GM03348 (cell line): ENCODE data around the gene PRDM16.

Source experiments
- DNase-seq: peaks from one replicate; pipeline ENCODE4 v3.0.0; 2012; ENCODE audit warnings: low spot score

Gene PRDM16

DNA sequence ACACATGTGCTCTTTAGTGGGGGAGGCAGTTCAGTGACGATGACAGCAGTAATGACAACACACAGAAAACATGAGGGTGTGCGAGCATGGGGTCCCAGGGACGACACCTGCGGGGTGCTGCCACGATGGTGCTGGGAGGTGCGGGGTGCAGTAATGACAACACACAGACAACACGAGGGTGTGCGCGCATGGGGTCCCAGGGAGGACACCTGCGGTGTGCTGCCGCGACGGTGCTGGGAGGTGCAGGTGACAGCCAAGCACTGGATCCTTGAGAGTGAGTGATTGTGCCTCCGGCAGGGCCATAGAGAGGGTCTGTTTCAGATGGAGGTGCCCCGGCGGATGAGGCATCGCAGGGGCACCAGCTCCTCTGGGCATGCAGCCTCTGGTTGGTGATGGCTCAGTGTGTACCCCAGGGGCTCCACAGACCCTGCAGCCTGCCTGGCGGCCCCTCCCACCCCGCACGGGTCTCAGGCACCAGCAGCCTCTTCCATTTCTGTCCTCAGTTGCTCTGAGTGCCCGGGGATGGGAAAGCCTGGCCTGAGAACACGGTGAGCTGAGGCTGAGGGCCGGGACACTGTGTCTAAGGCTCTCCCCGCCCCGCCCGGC is 193.8 kb downstream of the PRDM16 start:
- no peak for DNase-seq

DNA sequence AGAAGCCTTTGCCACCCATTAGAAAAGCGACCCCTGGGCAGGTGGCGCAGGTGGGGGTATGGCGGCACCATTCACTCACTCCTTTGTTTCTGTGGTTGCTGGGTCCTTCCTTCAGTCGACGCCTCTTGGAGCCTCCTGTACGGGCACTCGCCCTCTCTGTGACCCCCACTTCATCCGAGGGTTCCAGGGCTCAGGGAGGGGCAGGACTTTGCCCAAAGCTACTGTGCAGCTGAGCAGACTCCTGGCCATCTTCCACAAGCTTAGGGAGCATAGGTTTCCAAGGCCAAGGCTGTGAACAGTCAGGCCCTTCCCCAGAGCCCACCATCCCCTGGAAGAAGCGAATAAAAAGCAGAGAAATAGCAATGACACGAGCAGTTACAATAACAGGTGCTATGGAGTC is 194.8 kb downstream of the PRDM16 start:
- no peak for DNase-seq

DNA sequence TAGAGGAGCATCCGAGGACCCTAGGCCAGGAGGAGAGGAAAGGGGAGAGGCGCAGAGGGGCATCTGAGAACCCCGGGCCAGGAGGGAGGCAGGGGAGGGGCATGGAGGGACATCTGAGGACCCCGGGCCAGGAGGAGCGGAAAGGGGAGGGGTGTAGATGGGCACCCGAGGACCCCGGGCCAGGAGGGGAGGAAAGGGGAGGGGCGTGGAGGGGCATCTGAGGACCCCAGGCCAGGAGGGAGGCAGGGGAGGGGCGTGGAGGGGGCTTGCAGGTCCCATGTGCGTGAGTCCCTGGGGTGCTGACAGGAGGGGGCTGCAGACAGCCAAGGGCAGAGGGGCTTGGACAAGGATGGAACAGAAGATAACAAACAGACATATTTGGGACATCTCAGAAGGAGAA is 195.5 kb downstream of the PRDM16 start:
- no peak for DNase-seq

DNA sequence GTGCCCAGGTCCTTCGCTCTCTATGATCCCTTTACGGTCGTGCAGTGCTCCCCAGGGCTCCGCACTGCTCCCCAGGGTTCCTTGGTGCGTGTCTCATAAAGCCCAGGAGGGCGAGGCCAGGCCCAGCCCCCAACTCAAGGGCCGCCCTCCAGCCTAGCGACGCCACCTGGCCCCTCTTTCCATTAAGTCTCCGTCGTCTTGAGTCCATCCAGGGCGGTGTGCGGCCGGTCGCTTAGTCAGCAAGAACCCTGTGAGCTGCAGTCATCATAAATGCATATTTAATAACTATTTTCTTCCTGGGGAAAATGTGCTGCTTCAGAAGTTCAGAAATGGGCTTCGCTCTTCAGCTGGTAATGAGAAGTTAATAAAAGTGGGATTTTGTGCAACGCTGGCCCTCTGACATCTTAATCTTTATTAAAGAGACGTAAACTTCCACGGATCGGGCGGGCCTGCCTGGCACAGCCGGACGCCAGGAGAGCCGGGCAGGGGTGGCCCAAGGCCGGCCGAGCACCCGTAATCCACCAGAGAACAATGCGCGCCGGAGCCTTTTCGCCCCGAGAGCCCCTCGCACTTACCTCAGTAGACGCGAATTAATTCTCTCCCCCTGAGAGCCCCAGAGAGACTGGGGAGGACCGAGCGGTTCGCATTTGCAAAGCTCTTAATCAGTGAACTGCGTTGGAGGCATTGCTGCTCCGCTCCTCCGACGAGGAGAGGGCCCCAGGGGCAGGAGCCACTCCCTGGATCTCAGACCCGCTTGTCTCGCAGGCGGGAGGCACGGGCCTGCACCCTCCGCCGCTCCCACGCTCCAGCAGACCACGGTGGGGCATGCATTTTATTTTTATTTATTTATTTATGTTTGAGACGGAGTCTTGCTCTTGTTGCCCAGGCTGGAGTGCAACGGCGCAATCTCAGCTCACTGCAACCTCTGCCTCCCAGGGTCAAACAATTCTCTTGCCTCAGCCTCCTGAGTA is 197.1 kb downstream of the PRDM16 start:
- no peak for DNase-seq

DNA sequence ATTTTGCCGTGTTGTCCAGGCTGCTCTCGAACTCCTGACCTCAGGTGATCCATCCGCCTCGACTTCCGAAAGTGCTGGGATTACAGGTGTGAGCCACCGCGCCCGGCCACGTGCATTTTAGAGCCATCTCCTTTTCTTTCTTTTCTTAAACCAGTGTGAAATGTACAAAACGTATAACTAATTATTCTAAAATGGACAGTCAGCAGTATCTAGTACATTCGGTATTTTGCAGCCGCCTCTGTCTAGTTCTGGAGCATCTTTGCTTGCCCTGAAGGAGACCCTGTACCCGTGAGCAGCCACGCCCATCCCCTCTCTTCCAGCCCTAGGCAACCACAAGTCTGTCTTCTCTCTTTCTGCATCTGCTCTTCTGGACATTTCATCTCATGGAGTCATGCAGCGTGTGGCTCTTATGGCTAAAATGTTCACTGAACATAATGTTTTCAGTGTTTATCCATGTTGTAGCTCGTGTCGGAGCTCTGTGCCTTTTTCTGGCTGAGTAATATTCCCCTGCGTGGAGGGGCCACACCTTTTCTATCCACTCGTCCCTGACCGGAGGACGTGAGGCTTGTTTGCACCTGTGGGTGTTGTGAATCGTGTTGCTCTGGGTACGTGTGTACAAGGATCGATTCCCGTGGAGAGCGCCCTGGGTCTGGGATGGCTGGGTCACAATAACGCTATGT is 198.0 kb downstream of the PRDM16 start:
- no peak for DNase-seq

DNA sequence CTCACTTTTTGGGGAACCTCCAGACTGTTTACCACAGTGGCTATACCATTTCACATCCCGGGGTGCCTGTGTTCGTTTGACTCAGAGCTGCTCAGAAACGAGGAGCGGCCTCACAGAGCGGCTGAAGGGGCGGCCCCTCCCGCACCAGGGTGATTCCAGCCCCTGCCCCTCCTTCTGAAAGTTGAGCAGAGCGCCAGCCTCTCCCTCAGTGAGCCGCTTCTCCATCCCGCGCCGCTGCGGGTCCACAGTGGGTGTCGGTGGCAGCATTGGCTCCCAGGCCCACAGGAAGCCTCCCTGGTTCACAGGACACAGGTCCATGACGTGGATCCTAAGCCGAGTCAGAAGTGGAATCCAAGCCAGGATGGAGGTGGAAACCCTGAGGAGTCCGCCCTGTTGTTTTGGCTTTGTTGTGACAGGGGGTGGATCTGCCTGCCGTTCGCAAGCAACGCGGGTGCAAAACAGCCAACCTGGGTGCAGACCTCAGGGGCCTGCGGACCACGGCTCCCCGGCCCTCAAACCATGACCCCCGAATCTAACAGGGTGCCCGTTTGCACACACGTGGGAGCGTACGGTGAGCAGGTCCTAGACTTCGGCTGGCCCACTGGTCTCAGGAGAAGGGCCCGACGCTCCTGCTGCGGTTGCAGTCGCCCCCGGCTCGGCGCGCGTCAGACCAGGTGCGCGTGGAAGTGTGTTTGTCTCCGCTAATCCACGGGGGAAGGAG is 198.7 kb downstream of the PRDM16 start:
- DNase-seq, result no peak

DNA sequence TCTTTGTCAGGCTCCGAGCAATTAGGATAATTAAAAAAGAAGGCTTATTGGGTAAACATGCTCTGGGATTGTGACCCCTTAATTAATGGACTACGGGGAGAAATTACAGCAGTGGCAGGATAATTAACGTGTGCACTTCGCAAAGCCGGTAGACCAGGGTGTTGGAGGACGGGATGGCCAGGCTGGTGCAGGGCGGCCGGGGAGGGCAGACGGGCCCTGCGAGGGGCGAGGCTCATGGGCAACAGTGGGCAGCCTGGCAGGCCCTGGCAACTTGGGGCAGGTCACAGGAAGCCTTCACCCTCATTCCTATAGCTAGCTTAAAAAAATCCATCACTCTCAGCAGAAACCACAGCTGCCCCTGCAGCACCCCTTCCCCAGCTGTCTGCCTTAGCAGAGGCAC is 199.3 kb downstream of the PRDM16 start:
- DNase-seq, result no peak

DNA sequence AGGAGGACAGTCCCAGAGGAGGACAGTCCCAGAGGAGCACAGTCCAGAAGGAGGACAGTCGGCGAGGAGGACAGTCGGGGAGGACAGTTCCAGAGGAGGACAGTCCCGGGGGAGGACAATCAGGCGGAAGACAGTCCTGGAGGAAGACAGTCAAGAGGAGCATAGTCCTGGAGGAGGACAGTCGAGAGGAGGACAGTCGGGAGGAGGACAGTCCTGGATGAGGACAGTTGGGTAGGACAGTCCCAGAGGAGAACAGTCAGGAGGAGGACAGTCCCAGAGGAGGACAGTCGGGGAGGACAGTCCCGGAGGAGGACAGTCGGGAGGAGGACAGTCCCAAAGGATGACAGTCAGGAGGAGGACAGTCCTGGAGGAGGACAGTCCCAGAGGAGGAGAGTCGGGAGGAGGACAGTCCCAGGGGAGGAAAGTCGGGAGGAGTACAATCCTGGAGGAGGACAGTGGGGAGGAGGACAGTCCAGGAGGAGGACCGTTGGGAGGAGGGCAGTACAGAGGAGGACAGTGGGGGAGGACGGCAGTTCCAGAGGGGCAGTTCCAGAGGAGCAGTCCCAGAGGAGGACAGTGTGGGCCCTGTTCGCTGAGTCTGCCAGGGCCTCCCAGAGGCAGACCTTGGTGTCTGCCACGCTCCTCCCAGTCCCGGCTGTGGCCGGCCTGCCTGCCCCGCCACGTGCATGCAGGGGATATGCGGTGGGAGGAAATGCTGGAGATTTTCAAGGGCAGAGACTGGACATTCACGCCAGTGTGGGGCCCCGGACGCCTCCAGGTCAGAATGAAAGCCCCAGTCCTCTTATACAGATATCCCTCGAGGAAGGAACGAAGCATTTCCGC is 201.6 kb downstream of the PRDM16 start:
- DNase-seq, result no peak

DNA sequence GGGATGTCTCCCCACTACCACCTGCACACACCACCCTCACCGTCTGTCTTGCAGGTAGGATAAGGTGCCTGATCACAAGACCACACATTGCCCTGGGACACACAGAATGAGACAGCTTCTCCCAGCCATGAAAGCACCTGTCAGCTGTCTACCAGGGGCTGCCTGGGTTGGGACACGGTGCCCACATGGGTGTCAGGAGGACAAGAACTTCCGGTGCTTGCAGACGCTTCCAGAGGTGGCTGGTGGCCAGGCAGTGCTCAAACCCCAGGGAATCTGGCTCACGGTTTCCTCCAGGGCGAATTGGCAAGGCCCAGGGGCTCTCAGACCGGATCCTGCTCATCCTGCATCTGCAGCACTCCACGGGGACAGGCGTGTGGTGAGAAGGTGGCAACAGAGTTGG is 202.9 kb downstream of the PRDM16 start:
- DNase-seq, result no peak

DNA sequence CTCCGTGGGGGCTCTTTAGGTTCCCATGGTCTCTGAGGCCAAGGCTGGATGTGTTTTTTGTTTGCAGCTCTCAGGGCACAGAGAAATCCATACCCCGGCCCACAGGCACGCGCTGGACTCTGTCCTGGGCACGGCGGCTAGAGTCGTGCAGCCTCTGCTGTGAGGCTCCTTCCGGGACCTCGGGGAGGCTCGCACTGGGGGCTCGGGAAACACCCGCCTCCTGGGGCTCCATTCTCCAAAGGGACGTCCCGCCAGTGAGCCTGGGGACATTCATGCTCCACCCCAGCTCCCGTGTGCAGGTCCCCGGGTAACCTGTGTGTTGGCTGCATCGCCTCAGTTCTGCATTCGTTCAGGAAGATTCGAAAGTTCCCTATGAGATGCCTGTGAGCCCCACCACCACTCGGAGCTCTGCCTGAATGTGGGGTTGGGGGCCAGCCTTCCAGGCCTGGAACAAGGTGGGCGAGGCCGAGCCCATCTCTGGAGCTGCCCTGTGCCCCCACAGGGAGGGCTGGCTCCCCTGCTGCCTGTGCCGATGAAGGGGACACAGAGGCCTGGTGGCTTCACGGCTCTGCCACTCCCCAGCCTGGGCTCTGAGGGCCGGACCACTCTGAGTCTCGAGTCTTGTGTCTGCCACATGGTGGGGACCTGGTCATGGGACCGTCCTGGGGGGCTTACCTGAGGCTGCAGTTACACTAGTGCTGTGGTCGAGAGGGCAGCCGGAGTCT is 203.5 kb downstream of the PRDM16 start:
- no peak for DNase-seq

DNA sequence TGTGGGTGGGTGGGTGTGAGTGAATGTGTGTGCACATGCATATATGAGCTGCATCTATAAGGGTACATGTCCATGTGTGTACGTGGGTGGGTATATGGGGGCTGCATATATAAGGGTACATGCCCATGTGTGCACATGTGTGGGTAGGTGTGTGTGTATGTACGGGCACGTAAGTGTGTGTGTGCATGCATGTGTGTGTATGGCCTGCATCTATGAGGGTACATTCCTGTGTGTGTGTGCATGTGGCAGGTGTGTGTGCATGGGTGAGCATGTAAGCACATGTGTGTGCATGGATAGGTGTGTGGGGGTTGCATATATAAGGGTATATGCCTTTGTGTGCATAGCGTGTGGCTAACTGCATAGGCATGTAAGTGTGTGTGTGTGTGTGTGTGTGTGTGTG is 204.4 kb downstream of the PRDM16 start:
- no peak for DNase-seq

DNA sequence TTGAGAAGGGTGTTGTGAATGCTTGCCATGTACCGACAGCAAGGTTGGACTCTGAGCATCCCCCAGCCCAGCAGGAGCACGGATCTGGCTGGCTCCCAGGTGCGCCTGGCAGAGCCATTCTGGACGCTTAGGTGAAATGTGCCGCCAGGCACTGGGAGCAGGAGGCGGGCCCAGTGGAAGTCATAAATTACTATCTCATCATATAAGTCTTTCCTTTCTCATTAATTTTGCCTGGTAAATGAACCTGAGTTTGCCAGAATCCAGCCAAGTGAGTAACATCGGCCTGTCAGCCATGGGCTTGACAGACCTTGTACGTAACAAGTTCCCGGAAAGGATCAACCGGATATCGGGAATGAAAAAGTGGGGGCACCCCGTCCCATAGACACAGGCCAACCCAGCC is 206.0 kb downstream of the PRDM16 start:
- no peak for DNase-seq

DNA sequence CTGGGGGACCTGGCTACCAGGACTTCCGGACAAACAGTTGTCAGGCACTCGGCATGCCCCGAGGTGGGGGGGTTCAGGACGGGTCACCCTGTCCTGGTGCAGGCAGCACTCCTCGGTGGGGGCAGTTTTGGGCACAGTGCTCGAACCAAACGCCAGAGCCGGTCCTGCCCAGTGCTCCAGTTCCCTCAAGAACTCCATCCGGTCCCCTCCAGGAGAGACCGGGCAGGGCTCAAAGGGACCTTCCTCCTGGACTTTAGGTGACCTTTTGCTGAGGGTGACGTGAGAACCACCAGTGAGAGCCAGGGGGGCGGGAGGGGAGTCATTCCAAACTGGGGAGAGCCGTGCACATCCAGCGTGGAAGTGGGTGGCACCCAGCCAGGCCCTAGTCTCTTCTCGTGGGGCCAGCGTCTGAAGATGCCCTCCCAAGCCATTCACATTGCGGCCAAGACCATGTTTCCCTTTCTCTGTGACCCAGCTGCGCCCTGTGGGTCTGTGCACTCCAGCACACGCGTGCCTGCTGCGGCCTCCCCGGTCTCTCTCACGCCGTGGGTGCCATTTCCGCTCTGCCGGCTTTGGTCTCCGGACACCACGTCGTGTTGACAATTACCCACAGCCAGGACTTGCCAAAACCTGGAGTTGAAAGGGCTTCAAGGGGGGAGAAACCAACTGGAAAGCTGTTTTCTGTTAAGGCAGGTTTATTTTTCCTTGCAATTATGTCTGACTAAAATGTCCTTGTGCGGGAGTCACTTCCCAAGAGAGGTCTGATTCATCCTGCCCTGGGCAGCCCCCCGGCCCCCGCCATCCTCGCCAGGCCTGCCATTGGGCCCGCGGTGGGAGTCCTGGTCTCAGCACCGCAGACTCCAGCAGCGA is 206.7 kb downstream of the PRDM16 start:
- peak; percentile 41 for DNase-seq

DNA sequence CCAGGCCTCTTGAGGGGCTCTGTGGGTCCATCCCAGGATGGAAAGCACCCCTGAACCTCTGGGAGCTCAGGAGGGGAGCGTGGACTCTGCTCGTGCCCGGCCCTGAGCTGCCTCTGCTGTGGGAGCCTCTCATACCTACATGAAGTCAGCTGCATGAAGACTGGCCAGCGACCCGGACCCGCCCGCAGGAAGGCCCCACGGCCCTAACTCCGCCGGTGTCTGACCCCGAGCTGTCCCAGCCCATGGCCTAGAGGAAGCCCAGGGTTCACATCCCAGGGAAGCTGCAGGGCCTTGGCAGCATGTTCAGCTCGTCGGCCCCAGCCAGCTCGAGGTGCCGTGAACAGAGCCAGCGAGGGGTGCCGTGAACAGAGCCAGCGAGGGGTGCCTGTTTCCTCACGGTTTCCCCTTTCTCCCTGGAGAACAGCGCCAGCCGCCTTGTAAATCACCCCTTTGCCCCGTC is 207.4 kb downstream of the PRDM16 start:
- no peak for DNase-seq

DNA sequence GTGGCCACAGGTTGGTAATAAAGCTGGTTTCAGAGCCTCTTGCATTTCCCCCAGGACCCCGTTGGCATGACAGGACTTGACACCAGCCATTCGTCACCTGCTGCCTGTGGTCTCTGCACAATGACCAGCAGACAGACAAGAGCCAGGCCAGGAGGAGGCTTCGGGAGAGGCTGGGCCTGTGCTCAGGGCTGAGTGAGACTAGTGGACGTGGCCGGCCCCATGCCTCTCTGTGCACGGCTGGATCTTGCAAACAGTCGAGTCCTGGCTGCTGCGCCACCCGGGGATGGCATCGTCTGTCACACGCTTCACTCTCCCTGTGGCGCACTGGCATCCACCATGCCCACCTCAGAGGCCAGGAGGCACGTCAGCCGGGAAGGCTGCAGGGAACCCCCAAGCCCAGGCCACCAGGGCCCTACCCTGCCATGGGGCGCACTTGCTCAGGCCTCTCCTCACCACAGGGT is 208.0 kb downstream of the PRDM16 start:
- no peak for DNase-seq

DNA sequence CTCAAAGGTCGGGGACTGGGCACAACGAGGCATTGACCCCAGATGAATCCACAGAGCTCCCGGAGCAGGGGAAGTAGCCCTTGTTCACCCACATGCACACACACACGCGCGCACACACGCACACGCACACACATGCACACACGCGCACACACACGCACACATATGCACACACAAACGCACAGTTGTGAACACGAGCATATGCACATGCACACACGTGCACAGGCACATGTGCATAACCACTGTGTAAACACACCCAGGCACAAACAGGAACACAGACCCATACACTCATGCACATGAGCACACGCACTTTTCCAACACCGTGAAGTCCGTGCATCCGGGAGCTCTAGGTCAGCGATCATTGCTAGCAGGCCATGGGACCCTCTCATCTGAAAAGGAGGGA is 208.6 kb downstream of the PRDM16 start:
- DNase-seq, result no peak

DNA sequence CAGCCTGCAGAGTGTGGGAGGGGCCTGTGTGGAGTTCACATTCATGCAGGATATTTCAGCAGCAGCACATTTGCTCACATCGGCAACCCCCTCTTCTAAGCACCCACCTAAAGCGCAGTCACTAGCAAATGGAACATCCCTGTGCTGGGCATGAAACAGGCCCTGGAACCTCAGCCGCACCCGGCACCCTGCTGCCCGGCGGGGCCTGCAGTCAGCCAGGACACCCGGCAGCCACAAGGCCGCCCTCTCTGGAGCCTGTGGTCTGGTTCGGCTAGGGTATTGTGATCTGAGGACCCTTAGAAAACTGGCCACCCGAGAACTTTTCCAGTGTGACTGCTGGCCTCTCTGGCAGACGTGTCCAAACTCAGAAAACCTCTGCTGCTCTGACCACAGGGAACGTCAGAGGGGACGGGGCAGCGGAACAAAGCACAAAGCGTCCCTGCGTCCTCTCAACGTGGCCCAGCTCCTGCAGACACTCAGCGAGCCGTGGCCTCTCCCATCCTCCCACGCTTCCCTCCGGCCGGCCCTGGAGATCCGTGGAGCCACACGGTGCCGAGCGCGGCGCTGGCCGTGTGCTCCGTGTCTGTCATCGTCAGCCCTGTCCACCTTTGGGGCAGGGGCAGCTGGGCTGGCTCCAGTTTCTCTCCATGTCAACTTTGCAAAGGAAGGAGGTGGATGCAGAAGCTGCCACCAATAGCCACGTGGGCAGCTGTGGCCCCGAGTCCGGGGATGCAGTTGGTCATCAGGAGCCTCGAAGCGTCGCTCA is 209.6 kb downstream of the PRDM16 start:
- DNase-seq, result no peak

DNA sequence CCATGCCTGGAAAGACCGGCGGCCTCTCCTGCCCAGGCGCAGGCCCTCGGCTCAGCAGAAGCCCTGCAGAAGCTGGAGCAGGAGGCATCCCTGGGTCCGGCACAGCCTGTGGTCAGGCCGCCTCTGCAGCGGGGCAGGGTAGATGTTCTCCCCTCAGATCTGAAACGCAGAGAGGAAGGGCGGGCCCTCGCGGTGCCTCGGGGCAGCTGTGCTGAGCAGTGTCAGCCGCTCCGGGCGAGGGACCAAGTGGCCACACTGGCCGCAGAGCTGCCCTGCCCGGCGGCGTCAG is 210.1 kb downstream of the PRDM16 start:
- no peak for DNase-seq

DNA sequence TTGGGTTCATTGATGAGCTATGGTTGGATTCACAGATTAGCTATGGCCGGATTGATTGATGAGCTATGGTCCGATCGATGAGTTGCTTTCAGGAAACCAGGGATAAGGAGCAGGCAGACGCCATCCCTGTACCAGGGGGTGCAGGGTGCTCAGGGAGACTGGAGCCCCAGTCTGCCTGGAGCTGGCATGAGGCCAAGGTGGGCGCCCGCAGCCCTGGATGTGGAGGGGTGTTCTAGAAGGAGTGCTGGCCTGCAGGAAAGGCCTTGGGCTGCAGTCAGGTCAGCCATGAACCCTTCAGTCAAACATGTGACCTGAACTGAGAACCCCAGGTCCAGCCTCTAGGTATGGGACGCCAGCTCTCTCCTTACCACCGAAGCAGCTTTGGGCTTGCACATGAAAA is 212.7 kb downstream of the PRDM16 start:
- DNase-seq, result no peak
